Measurements from ENCODE around the gene PREP. TPM values are rescaled to one million over a fixed set of nuclear protein-coding genes. Genes with fewer than 3 reads are reported as not detected.

PREP gene
- total RNA-seq, 4 donors from 2014 or later = 32.9 to 63.2 (median 41.2) TPM

- peaks cover 0 to 42% (median 22%) of the 10 kb centered on the region in 4 donors for H3K4me1 ChIP-seq
- in situ Hi-C loops (cut with MboI; ENCODE audit: low pct_ligation_motif_present in 1 of 4, low pct_unique_long_range_greater_than_20kb in 1 of 4, low sequenced_read_pairs in 3 of 4) = no loop called here
These were observed 30.6 kb downstream of the PREP start for GRCh38 chr6:105372142-105372848.

DNA sequence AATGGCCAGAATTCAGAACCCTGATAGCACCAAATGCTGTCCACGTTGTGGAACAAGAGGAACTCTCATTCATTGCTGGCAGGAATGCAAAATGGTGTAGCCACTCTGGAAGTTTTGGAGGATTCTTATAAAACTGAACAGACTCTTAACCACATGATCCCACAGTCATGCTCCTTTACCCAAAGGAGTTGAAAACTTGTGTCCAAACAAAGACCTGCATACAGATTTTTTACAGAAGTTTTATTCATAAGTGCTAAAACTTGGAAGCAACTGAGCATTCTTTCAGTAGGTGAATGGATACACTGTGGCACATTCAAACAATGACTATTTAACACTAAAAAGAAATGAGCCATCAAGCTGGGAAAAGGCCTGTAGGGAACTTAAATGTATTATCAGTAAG lies 32.5 kb downstream of the PREP start:
- Histone ChIP-seq H3K27ac (peak overlapping the region; percentile 75 to 86 (median 84)), H3K9me3 (no peaks in the 10 kb centered on the region), H3K27me3 (no peaks in the 10 kb centered on the region), H3K4me1 (peaks cover 0 to 42% (median 22%) of the 10 kb centered on the region in 4 donors), H3K36me3 (peaks cover 0 to 19% (median 0%) of the 10 kb centered on the region in 4 donors), H3K4me3 (no peak overlapping the region)
- intact Hi-C loops (cut with DNase I; ENCODE audit: low total_unique reads) = no loop called here
- WGBS, 2 donors (ENCODE audit: low coverage in 1 of 2) = 54 to 55% methylated on average over 1 of the region's 1 CpG
- no peak for DNase-seq
- in situ Hi-C loops (cut with MboI; ENCODE audit: low pct_ligation_motif_present in 1 of 4, low pct_unique_long_range_greater_than_20kb in 1 of 4, low sequenced_read_pairs in 3 of 4) = no loop called here
- TF ChIP-seq CTCF (IDR thresholded peaks at IDR 0.05) = no peak
- TF ChIP-seq EP300 (IDR thresholded peaks at IDR 0.05; ENCODE audit: low read depth) = no peak
- no peak for TF ChIP-seq POLR2AphosphoS5 (IDR thresholded peaks at IDR 0.05)
- TF ChIP-seq POLR2A (IDR thresholded peaks at IDR 0.05) = no peak

More at GRCh38 chr6:105372142-105372848, 30.6 kb downstream of the PREP start:
- TF ChIP-seq POLR2AphosphoS5 (IDR thresholded peaks at IDR 0.05) (peak in 2 of 3 donors; percentile 30 to 47), POLR2A (IDR thresholded peaks at IDR 0.05) (peak; percentile 12), CTCF (IDR thresholded peaks at IDR 0.05) (no peak), EP300 (IDR thresholded peaks at IDR 0.05; ENCODE audit: low read depth) (peak; percentile 33)
- intact Hi-C loops (cut with DNase I; ENCODE audit: low total_unique reads) = no loop called here
- Histone ChIP-seq H3K27me3 (no peaks in the 10 kb centered on the region), H3K36me3 (peaks cover 0 to 25% (median 5%) of the 10 kb centered on the region in 4 donors), H3K4me3 (no peak overlapping the region), H3K27ac (peak overlapping the region; percentile 75 to 86 (median 84)), H3K9me3 (no peaks in the 10 kb centered on the region)
- WGBS, 2 donors (ENCODE audit: low coverage in 1 of 2) = 40 to 48% methylated on average over 4 of the region's 4 CpGs
- DNase-seq = peak; percentile 62

DNA sequence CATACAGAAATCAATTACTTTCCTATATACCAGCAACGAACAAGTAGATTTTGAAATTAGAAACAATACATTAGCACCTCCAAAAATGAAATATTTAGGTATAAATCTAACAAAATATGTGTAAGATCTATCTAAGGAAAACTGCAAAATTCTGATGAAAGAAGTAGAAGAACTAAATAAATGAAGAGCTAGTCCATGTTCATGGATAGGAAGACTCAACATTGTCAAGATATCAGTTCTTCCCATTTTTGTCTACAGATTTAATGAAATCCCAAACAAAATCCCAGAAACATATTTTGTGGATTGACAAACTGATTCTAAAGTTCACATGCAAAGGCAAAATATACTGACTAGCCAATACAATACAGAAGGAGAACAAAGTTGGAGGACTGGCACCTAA lies 33.7 kb downstream of the PREP start:
- TF ChIP-seq CTCF (IDR thresholded peaks at IDR 0.05) (no peak), POLR2A (IDR thresholded peaks at IDR 0.05) (no peak), EP300 (IDR thresholded peaks at IDR 0.05; ENCODE audit: low read depth) (no peak), POLR2AphosphoS5 (IDR thresholded peaks at IDR 0.05) (no peak)
- no peaks in the 10 kb centered on the region for H3K27me3 ChIP-seq
- H3K36me3 ChIP-seq = peaks cover 0 to 12% (median 0%) of the 10 kb centered on the region in 4 donors
- H3K27ac ChIP-seq = no peak overlapping the region
- intact Hi-C loops (cut with DNase I; ENCODE audit: low total_unique reads) (no loop called here), in situ Hi-C loops (cut with MboI; ENCODE audit: low pct_ligation_motif_present in 1 of 4, low pct_unique_long_range_greater_than_20kb in 1 of 4, low sequenced_read_pairs in 3 of 4) (no loop called here)
- no peak for DNase-seq
- H3K9me3 ChIP-seq = no peaks in the 10 kb centered on the region
- H3K4me3 ChIP-seq = no peak overlapping the region
- H3K4me1 ChIP-seq = peaks cover 0 to 39% (median 20%) of the 10 kb centered on the region in 4 donors
- WGBS, 2 donors (ENCODE audit: low coverage in 1 of 2) = 100% methylated on average over 1 of the region's 1 CpG

GRCh38 chr6:105364243-105364642 lies 38.6 kb downstream of the PREP start:
- peaks cover 0 to 15% (median 0%) of the 10 kb centered on the region in 4 donors for H3K36me3 ChIP-seq
- in situ Hi-C loops (cut with MboI; ENCODE audit: low pct_ligation_motif_present in 1 of 4, low pct_unique_long_range_greater_than_20kb in 1 of 4, low sequenced_read_pairs in 3 of 4) (no loop called here), intact Hi-C loops (cut with DNase I; ENCODE audit: low total_unique reads) (no loop called here)
- no peaks in the 10 kb centered on the region for H3K9me3 ChIP-seq
- peaks cover 0 to 6% (median 1%) of the 10 kb centered on the region in 4 donors for H3K4me1 ChIP-seq
- no peaks in the 10 kb centered on the region for H3K27me3 ChIP-seq
- H3K27ac ChIP-seq = no peak overlapping the region
- no peak for DNase-seq
- H3K4me3 ChIP-seq = no peak overlapping the region
- 83 to 90% methylated on average over 5 to 11 of the region's 11 CpGs for WGBS, 2 donors (ENCODE audit: low coverage in 1 of 2)
- no peak for TF ChIP-seq POLR2AphosphoS5 (IDR thresholded peaks at IDR 0.05)
- no peak for TF ChIP-seq POLR2A (IDR thresholded peaks at IDR 0.05)
- TF ChIP-seq CTCF (IDR thresholded peaks at IDR 0.05) = no peak
- TF ChIP-seq EP300 (IDR thresholded peaks at IDR 0.05; ENCODE audit: low read depth) = no peak
